Activated CD4-positive, alpha-beta T cell treated with anti-CD3 and anti-CD28 coated beads for 48 hours (primary cell): ENCODE data around the gene ADPRHL1.
A peak's percentile ranks its signal among the peaks of the same experiment; 100 is the strongest.

Experiments used
- DNase-seq: peaks from one replicate; pipeline ENCODE4 v3.0.0-alpha.2; 2020

Gene ADPRHL1

DNA sequence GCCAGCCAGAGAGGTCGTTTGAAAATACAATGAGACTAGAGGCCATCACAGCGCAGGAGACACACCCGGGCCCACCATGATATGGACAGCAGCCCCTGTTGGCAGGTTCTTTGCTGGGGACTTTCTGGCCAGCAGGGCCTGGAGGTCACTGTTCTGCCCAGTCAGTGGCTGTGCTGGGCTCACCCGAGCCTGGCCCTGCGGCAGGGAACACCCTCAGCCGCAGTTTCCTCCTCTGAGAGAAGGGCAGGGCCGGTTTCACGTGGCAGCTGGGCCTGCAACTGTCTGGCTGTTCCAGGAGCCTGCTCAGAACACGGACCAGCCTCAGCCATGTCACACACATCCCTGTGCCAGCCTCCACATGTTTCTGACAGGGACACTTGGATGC lies 39.4 kb downstream of the ADPRHL1 start:
- no peak for DNase-seq

DNA sequence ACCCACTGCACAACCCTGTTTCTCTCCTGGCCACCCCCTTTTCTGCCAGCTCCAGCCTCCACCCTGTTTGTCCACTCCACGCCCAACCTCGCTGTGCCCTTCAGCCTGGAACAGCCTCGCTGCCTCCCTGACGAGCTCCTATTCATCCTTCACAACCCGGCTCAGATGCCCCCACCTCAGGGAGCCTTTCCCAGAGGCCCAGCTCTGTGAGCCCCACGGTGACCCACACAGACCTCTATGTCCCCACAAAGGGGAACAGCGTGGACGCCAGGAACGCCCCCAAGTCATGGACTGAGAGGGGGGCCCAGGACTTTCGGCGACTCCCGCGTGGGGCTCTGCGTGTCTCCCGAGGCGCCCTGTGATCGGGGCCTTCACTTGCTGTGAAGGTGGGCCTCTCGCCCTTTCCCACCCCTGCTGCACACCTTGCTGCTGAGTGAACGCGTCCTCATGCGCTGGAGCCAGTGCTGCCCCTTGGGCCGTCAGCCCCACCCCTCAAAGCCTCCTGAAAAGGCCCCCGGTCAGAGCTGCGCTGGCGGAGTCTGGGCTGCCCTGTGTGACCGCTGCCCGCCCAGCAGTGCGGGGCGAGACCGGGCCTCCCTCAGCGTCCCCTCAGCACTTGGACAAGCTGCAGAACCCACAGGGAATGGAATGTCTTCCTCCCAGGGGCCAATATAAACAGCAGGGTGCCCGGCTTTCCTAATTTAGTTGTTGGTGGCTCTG lies 40.0 kb downstream of the ADPRHL1 start:
- no peak for DNase-seq

DNA sequence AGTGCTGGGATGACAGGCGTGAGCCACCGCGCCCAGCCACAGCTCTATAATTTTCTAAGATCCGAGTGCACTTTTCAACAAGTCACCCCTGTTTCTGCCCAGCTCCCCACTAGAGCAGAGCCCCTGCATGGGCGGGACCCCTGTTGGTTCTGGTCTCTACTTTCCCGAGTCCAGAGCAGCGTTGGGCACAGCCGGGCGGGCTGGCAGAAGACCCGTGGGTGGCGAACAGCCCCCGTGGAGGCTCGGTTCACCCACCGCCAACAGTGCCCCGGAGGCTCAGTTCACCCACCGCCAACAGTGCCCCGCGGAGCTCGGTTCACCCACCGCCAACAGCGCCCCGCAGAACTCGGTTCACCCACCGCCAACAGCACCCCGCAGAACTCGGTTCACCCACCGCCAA lies 40.8 kb downstream of the ADPRHL1 start:
- no peak for DNase-seq

DNA sequence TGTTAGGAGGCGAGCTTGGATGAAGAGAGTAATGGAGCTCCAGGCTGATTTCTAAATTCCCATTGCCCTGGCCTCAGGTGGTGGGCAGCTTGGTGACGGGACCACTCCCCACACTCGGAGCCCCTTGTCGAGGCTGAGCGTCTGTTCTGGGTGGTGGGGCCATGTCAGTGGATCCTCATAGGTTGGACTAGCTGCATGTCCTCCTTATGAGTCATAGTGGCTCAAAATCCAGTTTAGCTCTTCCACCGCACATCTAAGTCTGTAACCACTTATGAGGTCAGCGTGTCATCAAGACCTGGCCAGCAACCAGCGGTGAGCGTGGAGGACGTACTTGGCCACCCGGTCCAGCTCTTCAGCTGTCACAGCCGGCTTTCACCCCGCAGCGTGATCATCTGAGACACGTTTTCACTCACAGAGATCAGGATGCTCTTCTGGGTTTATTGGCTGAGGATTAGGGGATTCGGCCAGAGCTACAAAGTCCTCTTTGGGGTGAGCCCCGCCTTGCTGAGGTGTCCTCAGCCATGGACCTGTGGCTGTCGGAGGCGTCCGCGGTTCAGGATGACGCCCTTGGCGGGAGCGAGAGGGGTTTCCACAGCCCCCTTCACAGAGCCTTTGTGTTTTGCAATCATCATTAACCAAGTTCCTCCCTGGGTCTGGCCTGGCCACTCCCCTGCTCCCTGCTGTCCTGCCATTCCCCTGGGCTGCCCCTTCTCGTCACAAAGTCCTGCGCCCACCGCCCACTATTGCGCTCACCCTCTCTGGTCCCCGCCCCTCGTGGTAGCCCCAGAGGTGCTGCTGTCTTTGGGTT lies 41.9 kb downstream of the ADPRHL1 start:
- DNase-seq, result no peak

DNA sequence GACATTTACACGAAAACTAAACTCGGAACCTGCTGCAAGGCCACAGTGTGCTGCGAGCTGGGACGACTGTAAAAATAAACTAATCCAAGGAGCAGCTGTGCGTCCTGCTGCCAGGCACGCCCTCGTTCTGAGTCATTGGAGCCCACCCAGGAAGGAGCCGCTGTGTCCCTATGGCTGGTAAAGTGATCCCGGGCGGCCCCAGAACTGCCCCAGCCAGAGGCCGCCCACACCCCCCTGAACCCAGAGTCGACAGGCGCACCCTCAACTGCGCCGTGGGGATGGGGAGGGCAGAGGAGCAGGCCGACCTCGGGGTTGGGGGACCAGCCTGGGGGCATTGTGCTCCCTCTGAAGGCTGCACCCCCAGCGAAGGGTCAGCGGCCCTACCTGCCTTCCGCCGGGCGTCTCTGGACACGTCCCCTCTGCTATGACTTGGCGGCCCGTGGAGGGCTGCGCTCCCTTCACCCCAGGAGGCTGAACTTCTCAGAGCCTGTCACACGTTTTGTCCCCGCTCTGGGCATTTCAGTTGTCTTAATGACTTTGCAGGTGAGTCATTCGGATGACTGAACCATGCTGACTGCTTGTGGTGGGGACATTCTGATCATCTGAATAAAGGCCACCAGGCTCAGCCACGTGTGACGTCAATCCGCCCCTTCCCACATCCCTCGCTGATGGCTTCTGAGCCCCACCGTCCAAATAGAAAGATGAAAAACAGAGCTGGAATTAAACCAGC lies 42.7 kb downstream of the ADPRHL1 start:
- peak; percentile 11 for DNase-seq

DNA sequence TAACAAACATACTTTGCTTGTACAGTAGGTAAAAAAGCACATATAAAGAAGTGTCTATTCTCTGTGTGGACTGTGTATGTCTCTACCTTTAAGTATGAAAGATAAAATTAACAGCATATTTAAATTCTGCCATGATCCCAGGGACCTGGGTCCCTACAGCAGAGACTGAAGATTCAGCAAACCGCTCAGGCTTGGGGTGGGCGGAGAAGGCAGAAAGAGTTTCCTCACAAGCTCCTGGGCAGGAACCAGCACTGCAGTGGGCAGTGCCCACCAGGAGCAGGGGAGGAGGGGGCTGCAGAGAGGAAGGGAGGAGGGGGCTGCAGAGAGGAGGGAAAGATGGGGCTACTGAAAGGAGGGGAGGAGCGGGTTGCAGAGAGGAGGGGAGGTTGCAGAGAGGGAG lies 44.7 kb downstream of the ADPRHL1 start:
- no peak for DNase-seq

DNA sequence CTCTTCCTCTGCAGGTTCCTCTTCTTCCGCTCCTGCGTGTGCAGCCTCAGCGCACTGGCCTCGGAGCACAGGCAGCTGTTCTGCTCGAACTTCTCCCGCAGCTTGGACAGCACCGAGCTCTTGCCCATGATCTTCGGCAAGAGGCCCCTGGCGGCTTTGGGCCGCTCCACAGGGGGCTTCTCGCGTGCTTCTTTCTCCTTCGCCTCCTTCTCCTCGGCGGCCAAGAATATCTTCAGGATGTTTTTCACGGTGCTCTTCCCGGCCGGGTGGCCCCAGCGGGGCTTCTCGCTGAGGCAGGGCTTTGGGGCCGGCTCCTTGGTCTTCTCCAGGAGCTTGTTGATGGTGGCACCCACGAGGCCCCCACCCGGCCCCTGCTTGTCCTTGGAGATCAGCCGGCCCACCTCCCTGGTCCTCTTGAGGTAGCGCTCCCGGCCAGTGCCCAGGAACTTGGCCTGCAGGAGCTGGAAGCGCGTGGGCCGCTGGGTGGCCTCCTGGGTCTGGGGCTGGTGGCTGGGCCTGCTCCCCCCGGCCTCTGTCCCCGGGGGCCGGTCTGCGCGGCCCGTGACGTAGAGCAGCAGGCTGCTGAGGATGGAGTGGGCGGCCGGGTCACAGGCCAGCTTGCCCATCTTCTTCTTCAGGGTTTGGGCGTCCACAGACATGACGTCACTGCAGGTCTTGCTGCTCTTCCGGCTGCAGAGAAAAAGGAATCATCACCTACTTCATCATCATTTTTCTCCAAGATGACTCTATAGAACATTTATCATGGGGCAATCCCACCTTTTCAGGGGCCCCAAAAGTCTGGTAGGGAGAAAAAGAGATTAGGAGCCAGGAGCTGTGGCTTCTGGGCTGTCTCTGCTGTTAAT lies 45.5 kb downstream of the ADPRHL1 start:
- DNase-seq, result no peak

DNA sequence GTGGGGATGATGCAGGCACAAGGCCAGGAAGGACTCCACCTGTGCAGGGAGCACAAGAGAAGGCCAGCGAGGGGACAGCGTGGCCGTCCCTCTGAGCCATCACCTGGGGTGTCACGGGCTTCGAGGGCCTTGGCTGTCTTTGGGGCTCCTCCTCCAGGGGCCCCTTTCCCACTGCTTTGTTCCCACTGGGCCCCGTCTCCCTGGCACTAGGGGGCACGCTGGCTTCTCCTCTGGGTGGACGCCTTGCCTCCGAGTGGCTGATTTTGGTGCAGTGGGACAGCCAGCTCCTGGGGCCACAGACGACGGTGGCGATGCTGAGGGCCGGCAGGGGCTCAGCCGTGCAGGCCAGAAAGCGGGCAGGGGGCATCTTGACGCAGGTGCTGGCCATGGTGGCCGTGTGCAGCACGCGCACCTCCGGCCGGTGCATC lies 46.2 kb downstream of the ADPRHL1 start:
- DNase-seq, result no peak

DNA sequence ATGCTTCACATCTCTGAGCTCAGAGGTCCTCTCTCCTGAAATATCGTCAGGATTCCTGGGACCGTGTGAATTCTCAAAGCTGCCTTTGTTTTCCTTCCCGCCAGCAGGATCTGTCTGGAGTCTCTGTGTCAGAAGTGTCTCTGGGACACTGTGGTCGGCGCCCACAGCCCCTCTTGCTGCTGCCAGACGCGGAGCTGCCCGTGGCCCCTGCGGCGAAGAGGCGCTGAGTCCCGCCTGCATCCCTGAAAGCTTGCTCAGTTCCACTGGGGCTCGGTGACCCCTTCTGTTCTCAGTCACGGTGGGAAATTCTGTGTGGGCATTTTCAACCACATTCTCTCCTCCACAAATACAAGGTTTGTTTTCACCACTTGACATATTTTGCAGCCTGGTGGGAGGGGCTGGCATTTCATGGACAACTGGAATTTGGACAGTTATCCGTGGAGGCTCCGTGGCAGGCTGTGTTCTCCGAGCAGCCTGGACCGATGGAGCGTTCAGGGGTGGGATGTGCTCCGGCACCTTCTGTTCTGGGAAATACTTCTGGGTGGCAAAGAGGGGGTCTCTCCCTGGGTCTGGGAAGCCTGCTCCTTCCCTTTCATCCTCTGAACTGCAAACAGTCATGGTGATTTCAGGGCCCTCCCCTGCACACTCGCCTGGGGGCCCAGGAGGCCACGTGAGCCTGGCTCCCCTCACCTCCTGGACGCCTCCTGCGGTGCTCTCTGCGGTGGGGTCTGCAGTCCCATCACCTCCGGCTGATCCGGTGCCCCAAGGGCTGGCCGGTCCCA lies 46.8 kb downstream of the ADPRHL1 start:
- DNase-seq, result no peak

DNA sequence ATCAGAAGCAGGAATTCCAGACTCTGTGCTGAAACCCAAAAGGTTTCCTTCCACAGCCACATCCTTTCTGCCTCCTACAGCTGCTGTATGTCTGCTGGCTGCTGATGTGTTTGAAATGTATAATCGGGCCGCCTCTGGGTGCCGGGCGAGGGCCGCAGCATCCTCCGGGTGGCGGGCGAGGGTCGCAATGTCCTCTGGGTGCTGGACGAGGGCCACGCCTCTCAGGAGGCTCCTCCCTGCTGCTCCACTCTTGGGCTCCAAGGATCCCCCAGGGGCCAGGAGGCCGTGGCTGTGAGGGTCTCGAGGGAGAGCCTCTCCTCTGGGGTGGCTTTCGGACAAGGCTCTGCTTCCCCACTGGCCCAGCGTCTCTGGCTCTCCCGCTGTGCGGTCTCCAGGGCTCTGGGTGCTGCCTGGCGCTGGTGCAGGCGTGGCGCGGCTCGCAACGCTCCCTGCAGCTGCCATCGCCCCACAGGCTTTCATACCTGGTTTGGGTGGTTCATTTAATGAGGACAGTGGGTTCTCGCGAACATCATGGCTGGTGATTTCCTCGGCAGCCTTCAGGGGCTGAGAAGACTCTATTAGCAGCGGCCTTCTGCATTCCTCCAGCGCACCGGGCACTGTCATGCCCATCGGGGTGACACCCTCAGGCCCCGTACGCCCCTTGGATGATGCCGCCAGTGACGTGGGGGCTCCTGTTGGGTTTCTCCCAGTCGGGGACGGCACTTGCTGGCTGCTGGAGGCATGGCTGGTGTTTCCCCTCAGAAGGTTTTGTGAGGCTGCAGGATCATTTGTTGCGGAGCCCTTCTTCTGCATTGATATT lies 47.6 kb downstream of the ADPRHL1 start:
- no peak for DNase-seq

DNA sequence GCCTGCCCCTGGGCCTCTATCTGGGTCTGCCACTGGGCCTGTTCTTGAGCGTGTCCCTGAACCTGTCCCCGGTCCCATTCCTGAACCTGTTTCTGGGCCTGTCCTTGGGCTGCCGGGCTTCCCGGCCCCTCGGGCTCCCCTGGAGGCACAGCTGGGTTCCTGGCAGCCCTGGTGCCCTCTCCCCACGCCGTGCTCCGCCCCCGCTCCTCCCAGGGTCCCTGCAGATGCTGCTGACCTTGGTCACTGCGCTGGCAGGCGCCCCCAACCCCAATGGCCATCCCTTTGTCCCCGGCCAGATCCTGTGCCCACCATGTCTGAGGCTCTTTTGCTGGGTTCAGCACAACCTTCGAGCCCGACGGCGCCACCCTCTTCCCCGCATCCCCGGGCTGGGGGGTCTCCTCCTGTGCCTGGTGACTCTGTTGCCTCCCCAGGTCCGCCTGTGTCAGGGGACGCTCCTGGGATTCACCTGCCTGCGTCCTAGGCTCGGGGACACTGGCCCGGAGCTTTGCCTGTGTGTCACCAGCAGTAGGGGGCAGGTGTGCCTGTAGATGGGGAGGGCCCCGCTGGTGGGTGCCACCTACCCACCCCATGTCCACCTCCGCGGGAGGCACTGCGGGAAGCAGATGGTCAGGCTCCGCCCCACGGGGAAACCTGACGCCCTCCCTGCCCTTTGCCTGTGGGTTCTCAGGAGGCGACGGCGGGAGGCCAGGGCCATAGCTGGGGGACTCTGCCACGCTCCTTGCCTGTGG lies 48.4 kb downstream of the ADPRHL1 start:
- DNase-seq, result no peak

DNA sequence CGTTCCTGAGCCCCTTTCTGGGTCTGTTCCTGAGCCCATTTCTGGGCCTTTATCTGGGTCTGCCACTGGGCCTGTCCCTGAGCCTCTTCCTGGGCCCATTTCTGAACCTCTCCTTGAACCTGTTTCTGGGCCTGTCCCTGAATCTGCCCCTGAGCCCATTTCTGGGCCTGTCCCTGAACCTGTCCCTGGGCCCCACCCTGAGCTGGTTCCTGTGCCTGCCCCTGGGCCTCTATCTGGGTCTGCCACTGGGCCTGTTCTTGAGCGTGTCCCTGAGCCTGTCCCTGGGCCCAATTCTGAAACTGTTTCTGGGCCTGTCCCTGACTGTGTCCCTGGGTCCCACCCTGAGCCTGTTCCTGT lies 48.9 kb downstream of the ADPRHL1 start:
- DNase-seq, result no peak

DNA sequence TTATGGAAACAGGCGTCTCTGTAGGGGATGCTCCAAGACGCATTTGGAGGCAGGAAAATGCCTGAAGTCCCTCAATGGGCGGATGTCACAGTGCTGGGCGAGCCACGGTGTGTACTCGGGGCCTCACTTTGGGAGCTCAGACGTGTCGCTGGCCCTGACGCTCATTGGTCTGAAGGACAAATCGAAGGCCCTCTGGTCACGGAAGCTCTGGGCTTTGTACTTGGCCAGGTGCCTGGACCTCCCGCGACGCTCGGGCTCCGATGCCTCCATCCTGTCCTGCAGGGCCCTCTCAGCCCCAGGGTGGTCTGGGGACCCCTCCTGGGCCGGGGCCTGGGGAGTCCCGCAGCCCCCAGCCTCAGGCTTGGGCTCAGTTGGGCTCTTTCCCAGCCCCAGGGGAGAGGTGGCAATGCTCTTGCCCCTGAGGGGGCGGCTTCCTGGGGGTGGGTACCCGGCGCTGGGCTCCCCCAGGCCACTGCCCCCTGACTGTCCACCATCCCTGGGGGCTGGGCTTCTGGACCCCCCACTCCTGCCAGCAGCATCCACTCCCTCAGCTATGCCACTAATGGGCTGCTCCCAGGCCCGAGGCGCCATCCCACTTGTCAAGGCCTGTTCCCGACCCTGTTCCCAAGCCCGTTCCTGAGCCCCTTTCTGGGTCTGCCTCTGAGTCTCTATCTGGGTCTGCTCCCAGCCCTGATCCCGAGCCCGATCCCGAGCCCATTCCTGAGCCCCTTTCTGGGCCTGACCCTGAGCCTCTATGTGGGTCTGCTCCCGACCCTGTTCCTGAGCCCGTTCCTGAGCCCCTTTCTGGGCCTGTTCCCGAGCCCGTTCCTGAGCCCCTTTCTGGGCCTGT lies 49.8 kb downstream of the ADPRHL1 start:
- no peak for DNase-seq

DNA sequence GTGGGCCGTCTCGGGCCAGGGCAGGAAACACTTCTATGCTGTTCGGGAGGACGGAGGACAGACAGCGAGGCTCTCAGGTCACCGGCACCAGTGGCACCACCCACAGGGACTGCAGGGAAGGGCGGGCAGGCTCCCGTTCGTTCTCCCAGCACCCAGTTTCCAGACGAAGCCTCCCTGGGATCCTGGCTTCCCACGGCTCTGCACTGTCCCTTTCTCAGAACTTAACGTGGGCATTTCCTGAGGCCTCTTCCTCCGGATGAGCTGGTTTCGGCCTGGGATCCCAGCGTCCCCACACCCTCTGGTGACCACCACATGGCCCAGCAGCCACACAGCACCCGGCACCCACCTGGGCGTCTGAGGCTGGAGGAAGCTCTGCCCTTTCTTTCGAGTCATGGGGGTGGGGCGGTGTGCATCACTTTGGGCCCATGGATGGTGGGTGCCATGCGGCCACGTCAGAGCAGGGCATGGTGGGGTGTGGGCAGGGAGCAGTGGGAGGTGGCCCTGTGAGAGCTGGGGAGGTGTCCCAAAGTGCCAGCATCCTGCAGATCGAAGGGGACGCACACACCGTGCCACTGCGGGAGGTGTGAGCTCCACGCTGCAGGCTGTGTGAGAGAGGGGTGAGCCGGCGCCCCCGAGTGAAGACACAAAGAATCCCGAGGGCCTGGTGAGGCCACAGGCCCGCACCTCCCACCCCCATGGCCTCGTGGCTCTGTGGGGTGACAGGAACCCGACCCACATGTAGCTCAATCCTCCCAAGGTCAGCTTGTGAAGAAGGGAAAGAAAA lies 50.6 kb downstream of the ADPRHL1 start:
- no peak for DNase-seq

DNA sequence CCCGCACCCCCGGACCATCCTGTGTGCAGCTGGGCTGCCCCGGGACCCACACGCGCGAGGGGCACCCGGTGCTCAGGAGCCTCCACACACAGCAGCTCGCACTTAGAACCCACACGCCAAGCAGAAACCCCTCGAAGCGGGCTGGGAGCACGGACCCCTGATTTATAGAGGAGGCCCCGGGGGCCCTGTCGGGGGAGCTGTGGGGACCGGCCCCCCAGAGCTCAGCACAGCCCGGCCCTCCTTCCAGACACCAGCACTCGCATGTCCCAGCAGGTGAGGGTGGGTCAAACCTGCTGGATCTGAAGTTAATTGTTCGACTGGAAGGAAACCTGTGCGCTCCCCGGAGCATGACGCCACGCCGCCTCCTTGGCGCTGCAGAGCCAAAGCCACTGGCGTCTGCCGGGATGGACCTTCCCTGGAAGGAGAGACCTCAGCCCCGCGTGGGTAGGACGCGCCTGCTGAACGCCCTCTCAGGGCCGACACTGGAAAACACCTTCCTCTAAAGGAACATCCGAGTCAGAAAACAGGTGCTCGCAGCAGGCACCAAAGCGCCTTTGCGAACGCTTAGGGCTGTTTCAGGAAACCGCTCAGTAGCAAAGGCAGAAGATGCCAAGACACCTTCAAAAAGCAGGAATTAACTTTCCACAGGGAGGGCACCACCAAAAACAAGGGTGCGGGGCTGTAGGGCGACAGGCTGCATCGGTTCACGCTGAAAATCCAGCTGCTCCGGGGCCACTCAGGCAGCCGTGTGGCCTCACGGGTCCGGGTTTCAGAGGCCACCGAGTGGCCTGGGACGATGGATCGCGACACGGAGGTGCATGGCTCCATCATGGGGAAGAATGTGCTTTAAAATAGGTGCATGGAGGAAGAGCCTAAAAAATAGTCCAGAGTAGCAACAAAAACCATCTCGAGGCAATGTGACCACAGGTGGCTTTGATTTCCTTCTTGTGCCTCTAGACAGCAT lies 51.6 kb downstream of the ADPRHL1 start:
- no peak for DNase-seq

DNA sequence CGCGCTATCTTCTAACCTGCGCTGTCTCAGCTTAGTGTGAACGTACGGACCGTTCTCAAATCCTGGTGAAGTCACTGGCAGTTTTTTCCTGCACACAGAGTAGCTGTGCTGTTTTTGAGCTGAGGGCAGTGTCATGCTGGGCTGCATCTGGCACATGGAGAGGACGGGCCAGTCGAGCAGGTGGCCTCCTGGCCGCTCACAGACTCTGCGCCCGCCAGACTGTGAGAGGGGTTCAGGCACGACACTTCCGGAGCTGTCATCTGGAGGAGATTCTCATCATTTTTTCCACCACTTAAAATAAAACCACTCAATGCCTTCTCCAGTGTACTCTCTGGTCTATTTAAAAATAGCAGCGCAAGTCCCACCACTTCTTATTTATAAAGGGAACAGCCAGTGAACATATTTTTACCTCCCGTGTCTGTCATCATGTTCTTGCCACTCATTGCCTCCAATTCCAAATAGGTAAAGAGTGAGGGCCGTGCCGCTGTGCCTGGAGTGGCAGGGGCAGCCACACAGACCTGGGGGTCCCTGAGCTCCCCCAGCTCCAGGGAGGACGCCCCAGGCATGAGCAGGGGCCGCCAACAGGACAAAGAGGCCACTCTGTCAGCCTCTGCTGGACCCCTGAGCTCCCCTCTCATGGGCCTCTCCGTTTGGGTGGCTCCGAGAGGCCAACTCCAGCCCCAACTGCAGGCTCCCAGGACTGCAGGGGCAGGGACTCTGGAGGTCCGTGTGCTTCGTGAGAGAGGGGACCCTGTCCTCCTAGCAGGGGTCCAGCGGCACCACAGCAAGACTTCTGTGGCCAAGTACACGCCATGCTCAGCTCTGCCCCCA lies 52.5 kb downstream of the ADPRHL1 start:
- DNase-seq, result no peak
